ENCODE results near the gene NPLOC4.

The NPLOC4 gene

DNA sequence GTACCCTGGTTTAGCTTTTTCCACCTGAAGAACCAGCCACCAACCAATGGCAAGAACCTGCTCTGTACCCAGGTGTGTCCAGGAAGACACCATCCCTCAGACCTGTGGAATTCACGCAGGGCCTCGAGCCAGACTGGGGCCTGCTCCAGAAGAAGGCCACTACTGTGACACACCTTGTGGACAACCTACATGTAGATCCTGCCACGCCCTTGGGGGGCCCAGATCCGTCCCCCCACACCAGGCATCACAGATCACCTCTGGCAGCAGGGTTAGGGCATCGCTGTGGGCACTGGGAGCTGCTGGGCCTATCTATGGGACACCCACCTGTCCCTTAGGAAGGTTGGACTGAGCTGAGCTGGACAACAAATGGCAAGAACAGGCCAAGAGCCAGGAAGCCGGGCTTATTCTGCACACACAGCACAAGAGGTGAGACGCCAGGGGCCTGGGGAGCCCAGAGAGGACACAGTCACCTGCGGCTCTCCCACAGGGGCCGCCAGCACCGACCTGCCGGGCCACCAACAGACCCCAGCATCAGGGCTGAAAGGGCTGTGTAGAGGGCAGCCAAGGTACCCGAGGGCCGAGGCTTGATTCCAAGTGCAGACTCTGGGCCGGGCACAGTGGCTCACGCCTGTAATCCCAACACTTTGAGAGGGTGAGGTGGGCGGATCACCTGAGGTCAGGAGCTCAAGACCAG is 92.5 kb downstream of the NPLOC4 start:
- no peak for DNase-seq

DNA sequence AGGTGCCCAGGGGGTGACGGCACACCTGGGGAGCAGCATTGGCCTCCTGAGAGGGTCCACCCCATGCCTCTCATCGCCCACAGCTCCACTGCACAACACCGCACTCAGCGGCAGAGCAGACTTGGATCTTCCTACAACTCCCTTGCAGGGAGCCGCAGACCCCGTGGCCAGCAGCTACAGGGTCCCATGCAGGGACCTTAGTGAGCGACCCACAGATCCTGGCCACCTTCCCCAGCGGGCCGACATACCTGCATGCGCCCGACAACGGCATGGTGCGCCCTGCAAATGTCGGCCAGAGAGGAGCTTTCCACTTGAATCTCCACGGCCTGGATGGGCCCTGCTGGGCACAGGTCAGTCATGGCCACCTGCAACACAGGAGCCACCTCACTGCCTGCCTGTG is 93.2 kb downstream of the NPLOC4 start:
- DNase-seq, result no peak

DNA sequence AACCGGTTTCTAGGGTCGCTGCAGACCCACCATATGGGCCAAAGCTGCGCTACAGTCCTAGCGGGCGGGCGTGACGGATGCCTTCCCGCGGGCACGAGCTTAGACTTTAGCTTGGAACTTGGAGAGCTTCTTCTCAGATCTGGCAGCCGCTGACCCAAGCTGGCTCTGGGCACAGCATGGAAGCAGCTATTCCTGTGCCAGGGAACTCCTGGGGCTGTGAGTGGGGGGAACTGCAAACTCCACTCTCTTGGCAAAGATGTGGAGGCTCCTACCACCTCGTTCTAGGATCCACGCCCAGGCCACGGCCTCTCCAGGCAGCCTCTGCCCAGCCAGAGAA is 93.6 kb downstream of the NPLOC4 start:
- DNase-seq, result no peak

DNA sequence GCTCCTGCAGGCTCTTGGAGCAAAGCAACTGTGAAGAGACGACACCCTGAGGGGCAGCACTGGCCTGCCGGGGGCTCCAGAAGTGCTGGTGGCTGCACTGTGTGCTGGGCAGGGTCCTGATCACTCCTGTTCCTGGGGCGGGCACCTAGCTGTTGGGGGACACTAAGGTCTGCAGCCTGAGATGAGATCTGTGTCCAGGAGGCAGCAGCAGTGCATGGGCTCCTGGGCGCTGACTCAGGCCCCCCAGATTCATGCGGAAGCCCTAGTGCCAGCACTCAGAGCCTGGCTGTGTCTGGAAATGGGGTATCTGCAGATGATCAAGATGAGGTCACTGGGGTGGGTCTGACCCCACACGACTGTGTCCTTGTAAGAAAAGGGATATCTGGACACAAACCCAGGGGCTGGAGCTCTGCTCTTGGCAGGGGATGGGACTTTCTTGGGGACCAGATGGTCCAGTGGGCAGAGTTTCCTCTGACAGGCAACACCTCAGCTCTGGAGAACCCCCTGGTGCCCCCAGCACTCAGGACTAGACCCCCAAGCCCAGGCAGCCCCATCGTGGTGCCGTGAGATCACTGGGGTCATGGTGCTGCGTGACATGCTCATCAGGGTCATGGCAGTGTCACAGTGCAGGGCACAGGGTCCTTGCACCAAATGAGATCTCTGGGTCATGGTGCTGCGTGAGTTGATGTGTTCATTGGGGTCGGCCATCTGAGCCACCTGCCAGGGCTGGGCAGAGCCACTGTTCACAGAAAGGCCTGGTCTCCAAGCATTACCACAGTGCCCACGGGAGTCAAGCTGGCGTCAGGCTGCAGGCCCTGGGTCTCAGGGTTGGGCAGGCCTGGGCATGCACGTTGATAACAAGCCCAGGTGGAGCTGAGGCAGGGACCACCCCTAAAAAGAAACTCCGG is 94.2 kb downstream of the NPLOC4 start:
- DNase-seq, result no peak

DNA sequence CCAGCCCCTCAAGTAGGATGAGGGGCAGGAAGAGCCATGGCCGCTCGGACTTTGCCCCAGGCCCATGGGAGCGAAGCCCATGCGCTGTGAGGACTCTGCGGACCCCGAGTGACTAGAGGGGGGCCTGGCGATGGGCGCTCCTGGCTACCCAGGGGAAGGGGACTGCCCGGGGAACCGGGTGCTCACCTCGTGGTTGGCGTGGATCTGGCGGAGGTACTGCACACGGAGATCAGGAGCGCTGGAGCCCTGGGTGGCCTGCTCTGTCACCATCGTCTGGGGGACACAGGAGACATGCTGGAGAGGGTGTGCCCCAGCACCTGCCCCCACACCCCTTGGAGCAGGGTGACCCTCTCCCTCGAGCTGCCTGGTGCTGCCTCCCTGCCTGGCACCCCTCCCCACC is 95.8 kb downstream of the NPLOC4 start:
- no peak for DNase-seq

DNA sequence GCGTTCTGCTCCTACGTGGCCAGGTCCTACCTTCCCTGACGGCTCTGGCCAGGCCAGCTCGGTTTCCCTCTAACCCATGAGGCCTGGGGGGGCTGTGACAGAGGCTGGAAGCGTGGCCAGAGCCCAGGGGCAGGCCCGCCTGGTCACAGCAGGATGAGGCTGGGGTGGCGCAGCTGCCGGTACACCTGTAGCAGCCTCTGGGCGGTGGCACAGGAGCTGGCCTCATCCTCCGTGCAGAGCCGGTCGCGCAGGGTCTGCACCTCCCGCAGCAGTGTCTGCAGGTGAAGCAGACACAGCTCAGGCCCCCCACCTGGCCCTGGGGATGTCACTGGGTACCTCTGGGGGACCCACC is 96.3 kb downstream of the NPLOC4 start:
- no peak for DNase-seq

DNA sequence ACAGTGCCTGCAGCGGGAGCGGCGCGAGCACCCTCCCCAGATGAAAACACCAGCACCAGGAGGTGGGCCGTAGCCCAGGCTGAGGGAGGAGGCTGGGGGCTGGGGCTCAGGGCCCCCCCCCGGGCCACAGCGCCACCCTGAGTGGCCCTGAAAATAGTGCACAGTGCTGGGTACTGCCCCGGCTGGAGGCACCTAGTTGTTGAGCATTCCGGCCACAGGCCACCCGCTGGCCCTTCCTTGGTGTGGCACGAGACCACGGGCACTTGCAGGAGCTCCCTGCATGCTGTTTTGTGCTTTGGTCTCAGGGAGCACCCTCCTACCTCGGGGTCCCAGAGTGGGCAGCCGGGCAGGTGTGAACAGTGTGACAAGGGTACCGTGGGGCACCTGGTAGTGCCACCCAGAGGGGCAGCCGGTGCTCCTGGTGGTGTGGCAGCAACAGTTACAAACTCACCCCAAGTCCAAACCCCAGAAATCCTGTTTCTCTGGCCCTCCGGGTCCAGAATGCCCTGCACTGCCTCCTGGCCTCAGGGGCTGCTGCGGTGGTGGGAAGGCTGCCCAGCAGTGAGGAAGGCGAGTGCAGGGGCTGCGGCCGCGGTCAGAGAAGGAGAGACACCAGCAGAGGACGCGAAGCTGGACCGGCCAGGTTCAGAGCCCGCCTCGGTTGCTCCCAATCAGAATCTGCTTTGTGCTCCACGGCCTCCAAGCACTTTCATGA is 96.8 kb downstream of the NPLOC4 start:
- DNase-seq, result no peak

DNA sequence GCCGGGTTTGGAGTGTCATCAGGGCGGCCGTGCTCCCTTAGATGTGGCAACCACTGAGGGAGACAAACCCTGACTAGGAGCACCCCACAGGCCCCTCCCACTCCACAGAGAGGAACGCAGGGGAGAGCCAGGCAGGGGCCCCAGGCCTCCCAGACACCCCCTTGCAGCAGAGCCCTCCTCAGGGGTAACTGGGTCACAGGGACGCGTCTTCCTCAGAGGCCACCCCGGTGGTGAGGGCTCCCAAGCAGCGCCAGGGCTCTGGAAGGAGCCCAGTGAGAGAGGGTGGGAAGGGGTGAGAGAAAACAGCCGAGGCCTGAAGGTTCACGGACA is 97.4 kb downstream of the NPLOC4 start:
- DNase-seq, result no peak

DNA sequence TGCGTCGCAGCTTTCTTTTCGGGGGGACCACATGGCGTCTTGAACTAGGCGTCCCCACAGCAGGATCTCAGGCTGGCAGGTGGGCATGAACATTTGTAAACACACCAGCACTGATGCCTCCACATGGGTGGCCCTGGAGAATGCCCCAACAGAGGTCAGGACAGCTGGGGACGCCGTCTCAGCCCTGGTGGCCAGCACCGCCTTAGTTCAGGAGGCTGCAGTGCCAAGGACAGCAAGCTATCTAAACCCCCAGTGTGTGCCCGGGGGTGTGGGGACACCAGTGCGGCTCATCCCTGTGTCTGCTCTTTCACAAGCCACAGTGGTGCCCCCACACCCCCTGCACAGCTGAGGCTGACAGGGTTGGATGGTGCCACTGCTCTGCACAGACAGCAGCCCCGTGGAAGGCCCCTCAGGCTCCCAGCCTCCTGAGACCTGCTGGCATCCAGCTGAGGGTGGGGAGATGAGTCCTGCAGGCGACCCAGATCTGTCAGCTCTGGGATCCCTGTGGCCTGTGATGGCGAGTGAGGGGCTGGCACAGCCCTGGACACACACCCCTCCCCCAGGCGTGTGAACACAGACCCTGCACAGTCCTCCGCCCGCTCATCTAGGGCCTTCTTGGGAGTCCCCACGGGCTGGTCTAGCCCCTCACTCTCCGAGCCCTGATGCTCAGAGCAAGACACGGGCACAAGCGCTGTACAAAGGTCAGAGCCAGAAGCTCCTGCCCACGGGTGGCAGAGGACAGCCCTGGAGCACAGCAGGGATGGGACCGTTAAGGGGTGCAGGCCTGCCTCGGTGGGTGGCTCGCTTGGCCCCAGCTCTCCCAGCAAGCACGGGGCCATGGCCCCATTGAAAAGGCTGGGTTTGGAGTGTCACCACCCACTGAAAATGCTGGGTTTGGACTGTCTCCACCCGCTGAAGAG is 98.0 kb downstream of the NPLOC4 start:
- DNase-seq, result no peak

DNA sequence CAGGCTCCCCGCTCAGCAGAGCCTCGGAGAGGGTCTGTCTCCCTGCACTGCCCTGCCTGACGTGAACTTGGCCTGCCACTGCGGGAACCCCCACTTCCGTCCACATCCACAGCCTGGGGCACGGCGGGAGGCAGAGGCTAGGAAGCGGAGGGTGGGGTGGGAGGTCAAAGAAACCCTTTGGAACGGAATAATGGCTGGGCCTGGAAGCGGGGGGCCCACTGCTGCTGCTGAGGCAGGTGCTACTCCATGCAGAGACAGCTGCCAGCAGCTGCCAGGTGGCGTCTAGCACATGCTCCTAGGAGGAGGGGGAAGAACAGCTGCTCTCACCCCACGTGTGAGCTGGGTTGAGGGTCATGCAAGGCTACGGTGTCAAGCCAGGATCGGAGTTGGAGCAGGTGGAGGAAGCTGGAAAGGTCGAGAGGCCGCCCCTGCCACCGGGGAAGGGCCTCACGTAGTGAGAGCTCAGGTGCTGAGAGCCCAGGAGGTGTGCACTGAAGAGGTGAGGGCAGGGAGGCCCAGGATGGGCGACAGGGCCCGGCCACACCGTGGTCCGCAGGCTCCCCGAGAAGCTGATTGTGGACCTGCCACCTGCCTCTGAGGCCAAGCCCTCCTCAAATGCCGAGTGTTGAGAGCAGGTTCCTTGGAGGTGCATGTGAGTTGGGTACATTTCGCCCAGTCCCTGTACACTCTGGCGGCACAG is 98.9 kb downstream of the NPLOC4 start:
- DNase-seq, result no peak

DNA sequence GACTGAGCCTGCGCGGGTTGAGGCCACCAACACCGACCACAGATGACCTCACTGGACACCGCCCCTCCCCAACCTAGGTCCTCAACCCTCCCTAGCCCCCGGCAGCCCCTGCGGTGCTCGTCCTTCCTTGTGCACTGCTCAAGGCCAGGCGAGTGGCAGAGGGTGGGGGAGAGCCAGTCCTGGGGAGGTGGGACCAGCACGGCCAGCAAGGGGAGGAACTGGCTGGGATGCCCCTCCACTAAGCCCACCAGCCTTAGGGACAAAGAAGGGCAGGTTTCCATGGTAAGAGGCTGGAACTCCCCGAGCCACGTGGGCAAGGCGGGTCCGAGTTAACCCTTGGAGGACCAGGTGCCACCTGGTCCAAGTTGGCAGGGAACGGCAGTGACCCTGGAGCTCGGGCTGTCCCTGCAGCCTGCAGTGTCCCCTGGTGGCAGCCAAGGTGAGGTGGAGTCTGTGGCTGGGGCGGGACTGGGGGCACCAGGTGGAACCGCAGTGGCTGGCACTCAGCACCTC is 99.5 kb downstream of the NPLOC4 start:
- DNase-seq, result no peak

DNA sequence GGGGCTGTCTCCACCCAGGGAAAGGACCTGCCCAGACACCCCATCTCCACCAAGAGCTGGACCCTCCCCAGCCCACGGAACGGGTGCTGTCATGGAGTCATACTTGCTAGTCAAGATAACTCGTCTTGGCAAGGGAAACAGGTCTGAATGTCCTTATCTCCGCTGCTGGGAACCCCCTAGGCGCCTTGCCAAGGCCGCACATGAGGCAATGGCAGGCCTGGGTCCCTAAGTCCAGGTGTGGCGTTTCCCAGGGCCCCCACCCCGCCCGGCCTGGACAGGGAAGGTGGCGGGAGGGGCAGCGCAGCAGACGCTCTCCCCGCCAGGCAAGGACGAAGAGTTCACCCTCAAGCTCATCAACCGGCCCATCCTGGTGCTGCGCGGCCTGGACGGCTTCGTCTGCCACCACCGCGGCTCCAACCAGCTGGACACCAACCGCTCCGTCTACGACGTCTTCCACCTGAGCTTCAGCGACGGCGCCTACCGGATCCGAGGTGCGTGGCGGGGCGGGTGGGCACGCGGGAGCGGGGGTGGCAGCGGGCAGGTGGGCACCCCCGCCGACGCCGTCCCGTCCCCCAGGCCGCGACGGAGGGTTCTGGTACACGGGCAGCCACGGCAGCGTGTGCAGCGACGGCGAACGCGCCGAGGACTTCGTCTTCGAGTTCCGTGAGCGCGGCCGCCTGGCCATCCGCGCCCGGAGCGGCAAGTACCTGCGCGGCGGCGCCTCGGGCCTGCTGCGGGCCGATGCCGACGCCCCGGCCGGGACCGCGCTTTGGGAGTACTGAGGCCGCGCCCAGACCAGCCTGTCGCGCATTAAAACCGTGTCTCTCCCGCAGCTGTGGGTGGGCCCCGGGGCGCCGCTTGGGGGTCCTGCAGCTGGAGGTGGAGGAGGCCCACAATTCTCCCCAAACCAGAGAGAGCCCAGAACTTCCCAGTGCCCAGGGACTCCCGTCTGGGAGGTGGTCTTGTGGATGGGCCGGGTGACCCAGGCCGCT is 100.3 kb downstream of the NPLOC4 start:
- no peak for DNase-seq

DNA sequence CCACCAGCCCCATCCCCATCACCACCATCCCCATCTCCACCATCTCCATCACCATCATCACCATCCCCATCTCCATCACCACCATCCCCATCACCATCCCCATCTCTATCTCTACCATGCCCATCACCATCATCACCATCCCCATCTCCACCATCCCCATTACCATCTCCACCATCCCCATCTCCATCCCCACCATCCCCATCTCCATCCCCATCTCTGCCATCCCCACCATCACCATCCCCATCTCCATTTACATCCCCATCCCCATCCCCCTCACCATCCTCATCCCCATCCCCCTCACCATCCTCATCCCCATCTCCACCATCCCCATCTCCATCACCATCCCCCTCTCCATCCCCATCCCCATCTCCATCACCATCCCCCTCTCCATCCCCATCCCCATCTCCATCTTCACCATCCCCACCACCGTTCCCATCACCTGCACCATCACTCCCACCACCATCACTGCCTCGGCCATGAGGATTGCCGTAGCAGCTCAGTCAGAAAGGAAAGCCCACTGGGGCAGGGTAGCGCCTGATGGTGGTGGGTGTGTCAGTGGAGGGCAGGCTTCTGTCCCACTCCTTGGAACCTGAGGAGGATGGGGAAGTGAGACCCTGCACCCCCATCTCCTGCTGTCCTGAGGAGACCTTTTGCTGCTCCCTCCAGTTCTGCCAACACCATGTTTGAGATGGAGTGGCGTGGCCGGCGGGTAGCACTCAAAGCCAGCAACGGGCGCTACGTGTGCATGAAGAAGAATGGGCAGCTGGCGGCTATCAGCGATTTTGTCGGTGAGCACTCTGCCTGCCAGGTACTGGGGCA is 101.2 kb downstream of the NPLOC4 start:
- DNase-seq, result no peak

DNA sequence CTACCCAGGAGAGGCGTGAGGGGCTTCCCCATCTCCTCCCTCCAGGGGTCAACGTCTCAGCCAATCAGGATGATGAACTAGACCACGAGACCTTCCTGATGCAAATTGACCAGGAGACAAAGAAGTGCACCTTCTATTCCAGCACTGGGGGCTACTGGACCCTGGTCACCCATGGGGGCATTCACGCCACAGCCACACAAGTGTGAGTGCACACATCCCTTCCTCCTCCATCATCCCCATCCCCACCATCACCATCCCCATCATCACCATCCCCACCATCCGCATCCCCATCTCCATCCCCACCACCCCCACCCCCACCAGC is 101.9 kb downstream of the NPLOC4 start:
- no peak for DNase-seq

DNA sequence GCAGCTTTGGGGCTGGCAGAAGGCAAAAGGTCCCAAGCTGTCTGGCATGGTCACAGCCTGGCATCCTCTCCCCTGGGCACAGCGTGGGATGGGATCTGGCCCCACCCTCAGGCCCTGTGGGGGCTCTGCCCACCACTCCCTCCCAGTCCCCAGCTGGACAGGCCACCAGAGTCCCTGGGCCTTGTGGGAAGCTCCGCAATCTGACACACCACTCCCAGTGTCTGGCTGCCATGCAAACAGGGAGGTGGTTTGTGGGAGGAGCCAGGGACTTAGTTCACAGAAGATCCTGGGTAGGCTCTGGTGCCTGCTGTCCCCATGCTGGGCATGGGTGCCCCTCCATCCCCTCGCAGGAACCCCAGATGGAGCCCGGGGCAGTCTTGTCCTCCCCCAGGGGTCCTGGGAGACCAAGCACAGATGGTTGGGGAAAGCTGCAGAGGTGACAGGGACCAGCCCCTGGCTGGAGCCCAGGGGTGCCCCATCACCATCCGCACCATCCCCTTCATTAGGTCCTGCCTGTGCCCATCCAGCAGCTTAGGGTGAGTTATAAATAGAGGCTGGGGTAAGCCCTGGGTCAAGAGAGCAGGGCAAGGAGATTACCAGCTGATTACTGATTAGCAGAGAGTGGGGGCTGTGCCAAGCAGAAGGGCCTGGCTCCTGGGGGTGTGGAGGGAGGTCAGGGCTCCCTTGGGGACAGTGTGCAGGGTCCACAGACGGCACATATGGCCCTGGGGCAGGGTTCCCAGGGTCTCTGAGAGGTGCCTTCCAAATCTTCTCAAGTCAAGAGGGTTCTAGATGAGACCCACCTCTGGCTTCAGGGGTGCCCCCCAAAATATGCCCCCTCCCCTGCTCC is 102.5 kb downstream of the NPLOC4 start:
- DNase-seq, result no peak

DNA sequence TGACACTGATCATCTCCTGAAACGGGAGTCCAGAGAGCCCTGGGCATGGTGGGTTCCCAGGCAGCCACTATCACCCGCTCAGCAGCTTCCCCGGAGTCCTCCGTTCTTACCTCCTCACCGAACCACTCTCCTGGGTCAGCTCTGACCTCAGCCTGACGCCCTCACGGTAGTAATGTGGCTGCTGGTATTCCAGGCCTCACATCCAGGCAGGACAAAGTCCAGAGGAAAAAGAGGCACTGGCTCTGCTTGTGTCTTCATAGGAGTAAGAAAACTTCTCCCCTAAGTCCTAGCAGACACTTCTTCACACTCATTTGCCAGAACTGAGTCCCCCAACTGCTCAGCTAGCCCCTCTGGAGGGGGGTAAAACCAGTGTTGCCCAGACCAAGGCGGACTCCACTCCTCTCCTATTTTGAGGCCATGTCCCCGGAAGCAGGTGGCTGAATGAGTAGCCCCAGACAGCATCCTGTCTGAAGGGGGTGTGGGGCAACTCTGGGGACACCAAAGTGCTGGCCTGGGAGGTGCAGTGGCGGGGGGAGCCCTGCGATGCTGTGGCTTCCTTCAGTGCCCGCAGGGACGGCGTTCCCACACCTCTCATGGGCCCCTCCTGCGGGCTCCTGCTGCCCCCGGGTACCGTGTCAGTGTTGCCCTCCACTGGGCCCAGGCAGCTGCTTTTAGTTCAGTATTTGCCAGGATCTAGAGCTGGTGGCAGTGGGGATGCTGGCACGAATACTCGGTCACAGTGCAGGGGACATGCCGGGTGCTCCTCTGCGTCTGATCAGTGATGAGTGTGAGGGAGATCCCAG is 103.4 kb downstream of the NPLOC4 start:
- no peak for DNase-seq

DNA sequence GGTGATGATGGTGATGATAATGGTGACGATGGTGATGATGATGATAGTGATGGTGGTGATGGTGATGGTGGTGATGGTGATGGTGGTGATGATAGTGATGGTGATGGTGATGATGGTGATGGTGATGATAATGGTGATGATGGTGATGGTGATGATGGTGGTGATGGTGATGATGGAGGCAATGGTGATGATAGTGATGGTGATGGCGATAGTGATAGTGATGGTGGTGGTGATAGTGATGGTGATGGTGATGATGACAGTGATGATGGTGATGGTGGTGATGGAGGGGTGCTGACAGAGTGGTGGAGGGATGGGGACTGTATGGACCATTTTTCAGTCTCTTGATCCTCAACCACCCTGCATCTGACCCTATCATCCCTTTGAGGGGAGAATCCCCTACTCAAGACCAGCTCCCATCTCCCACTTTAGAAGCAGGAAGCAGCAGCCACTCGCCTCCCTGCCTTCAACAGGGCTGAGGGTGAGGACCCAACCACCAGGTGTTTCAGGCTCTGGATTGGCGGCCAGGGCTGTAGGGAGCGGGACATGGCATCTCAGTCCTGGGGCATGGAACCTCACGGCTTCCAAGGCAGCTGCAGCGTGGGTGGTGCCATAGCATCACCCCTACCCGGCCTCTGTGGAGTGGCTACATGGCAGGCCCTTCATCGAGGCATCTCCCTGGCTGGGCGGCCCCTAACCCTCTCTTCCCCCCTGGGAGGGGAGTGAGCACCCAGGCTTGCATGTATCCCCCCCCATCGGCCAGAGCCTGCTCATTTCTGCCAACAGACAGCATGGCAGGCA is 104.2 kb downstream of the NPLOC4 start:
- DNase-seq, result no peak

All from NK-92 treated with Interleukin-12 subunit alpha and Interleukin-12 subunit beta, amount 100 ng/mL, for 24 hours (cell line).